Stimulated activated naive CD4-positive, alpha-beta T cell treated with Interleukin-2 at 50 U/mL for 16 hours (primary cell): ENCODE data around the gene EMC6.
A peak's percentile ranks its signal among the peaks of the same experiment; 100 is the strongest.

Experiments
- DNase-seq: peaks from one replicate; lab custom pipeline; 2025; lab: John Stamatoyannopoulos, UW

The EMC6 gene

DNA sequence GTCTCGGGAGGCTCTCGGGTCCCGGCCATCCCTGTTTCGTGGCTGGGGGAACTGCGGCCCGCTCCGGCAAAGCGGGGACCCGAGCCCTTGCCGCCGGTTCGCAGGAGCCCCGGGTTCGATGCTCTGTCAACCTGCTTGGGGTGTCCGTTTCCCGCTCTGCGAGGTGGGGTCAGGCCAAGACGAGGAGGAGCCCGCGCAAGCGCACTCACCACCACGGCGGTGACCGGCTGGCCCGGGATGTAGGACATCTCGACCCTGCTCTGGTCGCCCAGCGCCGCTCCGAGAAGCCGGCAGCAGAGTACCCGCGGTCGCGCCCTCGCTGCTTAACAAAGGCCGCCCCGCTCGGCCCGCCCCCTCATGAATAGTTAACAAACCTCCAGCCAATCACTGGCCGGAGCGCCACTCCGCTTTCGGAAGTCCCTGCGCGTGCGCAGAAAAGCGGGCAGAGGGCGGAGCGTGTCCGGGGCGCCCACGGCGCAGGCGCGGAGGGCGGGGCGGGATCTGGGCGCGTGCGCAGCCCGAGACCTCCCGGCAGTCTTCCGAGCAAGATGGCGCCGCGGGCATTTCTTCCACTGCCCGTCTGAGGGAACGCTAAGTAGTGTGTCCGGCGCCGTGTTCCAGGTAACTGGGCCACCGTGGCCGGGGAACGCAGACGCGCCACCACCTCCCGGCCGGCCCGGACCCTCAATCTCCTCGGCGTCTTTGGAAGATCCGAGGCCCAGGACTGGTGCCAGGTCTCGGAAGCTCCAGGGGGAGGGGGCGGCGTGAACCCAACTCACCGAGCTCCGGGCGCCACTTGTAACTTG lies at the start of gene EMC6, which contains the start of gene TAX1BP3:
EMC6 (plus strand) TSS at position 534 of the 806 bp plus-strand sequence. CDS start 335 bp downstream, outside the sequence.
TAX1BP3 (minus strand) TSS at position 300 of the 806 bp plus-strand sequence; CDS start at position 248, 52 bp downstream.
- peak; percentile 94 for DNase-seq

DNA sequence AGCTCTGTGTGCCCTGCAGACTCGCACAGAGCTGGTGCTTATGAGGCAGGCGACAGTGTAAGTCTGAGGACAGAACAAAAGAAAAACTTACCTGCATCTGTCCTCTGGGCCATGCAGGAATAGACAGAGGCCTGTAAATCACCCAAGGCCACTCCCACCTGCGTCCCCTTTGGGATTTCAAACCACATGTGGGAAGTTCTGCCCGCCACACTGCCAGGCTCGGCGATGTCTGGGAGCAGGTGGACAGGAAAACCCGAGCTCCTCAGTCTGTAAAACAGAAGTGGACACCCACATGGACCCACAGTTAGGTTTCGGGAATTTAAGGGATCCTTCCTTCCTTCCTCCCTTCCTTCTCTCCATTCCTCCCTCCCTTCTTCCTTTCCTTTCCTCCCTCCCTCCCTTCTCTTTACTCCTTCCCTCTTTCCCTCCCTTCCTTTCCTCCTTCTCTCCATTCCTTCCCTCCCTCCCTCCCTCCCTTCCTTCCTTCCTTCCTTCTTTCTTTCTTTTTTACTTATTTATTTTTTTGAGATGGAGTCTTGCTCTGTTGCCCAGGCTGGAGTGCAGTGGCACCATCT lies 47.4 kb upstream of the EMC6 start:
- no peak for DNase-seq

DNA sequence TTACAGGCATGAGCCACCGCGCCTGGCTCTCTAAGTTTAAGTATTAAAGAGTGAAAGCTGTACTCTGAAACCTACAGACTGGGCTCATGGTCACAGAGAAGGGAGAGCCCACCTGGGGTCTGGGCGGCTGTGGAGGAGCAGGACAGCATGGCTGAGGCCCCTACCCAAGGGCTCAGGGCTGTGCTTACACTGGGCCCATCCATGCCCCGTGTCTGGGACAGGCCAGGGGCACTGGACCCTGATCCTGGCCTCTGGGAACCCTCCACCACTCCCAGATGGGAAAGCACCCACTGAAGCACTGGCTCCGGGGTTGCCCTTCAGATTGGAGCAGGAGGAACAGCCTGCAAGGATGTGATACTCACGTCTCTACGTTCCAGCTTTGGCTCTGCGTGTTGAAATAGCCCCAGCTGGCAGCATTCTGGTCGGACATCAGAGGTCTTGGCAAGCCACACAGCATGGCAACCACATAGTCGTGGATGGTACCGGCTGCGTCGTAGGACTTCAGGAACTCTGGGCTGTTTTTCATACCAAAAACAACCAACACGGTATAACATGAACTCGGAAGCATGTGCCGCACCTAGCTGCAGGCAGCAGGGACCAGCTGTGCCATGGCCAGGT lies 45.5 kb upstream of the EMC6 start:
- no peak for DNase-seq

DNA sequence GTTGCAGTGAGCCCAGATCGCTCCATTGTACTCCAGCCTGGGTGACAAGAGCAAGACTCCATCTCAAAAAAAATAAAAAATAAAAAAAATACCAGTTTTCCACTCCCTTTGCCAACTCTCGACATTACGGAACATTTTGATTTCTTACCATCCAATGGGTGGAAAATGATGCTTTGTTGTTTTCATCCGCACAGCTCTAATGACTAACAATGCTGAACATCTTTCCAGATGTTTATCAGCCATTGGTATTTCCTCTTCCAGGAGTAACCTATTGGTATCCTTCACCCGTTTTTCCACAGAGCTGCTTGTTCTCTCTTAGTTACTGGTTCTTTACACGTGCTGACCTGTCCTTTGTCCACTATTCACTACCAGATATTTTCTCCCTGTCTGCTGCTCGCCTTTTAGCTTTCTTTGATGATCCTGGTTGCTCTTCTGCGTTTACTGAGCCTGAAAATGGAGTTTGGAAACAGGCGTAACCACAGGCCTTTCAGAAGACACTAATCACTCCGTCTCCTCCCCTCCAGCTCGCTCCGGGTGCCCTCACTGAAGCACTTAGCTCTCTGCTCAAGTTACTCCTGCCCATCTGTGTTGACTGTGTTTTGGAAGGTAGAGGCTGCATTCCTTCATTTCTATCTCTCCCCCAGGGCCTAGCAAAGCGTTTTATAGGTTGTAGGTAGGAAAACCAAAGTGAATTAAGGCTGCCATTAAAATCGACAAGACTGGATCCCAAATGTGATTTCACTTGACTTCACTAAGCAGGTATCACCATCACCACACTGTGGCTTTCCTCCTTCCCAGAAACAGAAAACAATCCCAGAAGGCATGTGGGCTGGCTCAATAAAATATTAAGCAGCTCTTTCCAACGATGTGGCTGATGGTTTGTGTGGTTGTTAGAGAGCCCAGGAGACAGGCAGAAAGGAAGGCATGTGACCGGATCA lies 41.5 kb upstream of the EMC6 start:
- no peak for DNase-seq

DNA sequence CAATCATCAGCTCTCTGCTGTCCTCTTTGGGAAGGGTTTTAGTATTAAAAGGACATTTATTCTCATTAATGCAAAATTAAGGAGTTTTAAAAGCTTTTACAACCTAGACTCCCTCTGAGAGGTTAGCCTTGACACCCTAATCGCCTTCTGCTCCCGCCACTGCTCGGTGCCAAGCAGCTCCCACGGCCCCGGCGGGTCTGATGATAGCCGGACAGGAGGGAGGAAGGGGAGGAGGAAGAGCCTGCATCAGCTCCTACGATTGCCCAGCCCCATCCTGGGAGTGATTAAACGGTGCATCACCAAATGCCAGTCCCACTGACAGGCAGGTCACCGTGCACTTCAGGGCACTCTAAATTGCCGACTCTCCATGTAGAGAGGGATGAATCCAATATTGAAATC lies 40.8 kb upstream of the EMC6 start:
- no peak for DNase-seq

DNA sequence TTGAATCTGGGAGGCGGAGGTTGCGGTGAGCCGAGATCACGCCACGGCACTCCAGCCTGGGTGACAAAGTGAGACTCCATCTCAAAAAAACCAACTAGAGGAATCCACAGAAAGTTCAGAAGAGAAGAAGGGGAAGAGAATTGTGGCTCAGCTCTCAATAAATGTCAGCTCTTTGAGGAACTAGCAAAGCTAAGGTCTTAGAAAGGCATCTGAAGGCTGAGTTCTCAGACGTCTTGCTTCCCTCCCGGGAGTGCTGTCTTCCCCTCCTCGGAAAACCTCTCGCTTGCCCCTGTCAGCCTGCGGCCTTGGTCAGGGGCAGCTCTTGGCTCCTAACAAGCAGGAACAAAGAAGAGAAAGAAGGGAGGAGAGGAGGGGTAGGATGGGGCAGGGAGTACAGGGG lies 37.8 kb upstream of the EMC6 start:
- DNase-seq, result no peak

DNA sequence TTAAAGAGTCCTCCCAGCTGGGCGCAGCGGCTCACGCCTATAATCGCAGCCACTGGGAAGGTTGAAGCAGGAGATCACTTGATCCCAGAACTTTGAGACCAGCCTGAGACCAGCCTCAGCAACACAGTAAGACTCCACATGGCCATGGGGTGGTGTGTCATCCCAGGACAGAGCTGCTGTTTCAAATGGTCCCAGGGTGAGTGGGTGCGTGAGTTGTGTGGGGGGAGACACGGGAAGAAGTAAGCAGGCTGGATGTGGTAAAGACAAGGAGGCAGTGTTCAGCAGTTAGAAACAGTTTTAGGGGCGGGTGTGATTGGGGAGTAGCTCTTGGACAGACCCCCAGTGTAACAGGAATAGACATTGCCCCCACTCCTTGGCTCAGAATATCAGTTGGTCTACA lies 36.3 kb upstream of the EMC6 start:
- no peak for DNase-seq

DNA sequence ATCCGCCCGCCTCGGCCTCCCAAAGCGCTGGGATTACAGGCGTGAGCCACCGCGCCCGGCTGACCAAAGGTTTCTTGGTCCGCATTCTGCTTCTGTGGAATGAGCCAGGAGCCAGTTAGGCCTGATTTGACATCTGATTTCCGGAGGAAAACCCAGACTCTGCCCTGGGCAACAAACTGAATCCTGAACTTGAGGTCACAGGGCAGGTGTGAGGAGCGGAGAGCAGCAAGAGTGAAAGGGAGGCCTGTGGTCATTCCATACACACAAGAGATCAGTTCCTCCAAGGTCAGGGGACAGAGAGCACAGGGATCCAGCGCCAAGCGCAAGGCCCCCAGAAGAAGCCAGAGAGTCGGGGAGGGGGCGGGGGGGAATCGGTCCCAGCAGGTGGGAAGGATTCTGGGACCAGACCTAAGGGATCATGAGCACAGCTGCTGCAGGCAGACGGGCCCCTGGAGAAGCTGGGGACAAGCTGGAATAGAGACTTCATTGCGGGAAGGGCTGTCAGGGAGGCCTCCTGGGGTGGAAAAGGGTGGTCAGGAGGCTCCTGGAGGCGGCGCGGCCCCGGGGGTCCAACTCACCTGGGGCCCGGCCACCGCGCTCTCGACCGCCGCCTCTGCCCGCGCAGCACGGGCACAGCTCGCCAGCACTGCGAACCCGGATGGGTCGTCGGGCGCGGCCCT lies 33.0 kb upstream of the EMC6 start:
- DNase-seq, result no peak

DNA sequence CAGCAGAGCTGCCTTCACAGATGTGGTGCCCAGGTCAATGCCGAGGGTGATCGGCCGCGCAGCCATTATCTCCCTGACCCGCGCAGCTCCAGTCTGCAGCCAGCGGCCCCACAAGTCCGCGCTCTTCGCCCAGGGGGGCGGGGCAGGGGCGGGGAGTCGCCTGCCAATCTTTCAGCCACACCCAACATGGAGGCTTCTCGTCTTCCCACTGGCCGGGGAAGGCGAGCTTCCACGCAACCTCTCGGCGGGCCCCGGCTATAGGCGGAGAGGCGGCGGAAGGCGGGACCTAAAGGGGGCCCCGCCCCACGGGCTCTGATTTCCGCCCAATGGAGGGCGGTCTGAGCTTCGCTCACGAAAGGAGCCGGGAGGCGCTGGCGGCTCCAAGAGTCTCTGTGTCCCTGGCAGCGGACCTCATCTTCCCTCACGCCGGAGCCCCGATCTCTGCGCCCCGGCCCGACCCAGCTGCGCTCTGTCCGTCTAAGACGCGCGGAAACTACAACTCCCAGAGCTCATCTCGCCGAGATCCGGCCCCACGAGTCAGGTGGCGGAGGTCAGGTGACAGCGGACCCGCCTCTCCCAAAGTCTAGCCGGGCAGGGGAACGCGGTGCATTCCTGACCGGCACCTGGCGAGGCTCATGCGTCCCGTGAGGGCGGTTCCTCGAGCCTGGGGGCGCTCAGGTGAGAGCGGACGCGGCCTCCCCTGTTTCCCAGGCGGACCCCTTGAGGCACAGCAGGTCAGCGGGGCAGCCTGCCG lies 32.3 kb upstream of the EMC6 start, which contains the start of the genes CTNS and SHPK:
CTNS (plus strand) TSS at position 607 of the 754 bp plus-strand sequence. CDS start 3,447 bp downstream, outside the sequence.
SHPK (minus strand) TSS at position 97 of the 754 bp plus-strand sequence; CDS start at position 66, 31 bp downstream.
- DNase-seq, result peak; percentile 93

DNA sequence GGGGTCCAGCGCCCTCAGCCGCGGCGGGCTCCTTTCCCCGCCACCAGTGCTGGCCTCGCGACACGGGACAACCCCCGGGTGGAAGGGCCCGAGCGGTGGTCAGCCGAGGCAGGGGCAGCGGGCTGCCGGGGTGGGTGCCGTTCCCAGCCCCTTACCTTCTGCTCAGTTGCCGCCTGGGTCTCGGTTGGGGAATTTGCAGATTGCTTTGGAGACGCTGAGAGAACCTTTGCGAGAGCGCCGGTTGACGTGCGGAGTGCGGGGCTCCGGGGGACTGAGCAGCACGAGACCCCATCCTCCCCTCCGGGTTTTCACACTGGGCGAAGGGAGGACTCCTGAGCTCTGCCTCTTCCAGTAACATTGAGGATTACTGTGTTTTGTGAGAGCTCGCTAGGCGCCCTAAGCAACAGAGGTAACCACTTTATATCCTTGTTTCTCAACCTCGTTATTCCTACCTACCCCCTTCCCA lies 31.7 kb upstream of the EMC6 start:
- no peak for DNase-seq

DNA sequence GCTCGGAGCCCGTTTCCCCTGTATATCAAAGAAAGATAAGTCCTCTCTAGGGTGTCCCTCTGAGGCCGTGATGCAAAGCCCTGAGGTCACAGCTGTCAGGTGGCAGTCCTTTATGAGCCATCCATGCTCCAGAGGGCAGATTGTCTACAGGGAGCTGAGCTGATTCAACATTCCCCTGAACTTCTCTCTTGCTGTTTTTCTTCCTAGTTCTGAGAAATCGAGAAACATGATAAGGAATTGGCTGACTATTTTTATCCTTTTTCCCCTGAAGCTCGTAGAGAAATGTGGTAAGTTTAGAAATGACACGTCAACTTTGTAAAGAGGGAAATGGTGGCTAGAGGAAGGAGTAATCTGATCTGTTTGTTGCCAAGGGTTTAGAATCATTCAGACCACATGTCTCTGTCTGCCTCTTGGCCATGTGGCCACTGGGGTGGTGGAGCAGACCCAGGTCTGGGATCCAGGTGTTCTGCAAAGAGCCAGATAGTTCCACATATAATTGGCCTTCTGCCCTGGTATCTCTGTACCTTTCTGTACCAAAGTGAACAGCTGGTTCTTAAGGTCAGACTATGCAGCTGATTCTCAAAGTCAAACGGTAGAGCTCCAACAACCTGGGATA lies 28.5 kb upstream of the EMC6 start:
- DNase-seq, result no peak

DNA sequence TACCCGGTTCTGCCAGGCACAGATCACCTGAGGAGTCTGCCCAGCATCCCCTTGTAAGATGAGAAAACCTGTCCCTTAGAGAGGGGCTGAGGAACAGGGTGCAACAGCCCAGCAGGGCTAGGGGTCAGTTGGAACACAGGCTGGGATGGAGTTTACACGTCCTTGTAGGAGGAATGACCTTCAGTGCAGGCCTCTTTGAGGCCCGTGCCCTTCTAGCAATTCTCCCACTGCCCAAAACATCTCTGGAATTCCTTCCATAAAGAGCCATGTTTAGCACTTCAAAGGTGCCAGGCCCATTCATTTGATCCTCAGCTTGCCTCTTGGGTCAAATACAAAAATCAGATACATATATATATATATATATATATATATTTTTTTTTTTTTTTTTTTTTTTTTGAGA lies 27.6 kb upstream of the EMC6 start:
- DNase-seq, result no peak

DNA sequence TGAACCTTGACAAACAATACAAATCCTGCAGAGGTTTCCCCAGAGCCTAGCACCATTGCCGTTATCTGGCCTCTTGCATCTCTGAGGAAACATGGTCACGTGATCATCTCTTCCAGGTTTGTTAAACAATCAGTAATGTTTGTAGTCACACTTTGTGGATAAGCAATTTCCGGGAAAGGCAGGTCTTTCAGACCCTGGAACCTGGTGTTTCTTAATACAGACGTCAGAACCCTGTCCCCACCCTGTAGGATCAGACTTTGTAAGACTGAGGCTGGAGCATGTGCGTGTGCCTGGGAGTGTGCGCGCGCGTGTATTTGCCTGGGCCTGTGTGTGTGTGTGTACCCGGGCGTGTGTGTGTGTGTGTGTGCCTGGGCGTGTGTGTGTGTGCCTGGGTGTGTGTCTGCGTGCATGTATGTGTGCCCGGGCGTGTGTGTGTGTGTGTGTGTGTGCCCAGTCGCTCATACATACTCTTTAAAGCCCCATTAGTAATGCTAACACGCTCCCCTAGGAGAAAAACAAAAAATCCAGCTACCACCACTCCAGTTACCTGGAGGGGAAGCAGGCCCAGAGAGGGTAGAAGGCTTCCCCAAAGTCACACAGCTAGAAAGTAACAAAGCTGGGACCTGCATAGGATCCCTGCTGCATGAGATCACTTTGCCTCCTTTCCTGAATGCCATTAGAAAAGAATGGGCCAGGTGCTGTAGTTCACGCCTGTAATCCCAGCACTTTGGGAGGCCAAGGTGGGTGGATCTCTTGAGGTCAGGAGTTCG lies 26.7 kb upstream of the EMC6 start:
- no peak for DNase-seq

DNA sequence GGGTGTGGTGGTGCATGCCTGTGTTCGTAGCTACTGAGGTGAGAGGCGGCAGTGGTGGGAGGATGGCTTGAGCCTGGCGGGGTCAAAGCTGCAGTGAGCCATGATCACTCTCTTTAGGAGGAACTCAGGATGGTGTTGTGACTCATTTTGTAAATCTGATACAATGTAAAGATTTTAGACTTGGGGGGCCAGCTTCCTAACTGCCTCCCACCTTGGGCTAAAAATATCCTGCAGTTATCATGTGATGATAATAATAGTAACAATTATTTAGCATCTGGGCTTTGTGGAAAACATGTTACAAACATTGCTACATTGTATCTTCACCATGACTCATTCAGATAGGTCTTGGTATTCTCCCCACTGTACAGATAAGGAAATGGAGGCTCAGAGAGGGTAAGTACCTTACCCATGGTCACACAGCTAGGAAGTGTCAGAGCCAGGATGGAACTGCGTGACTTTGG lies 24.7 kb upstream of the EMC6 start:
- DNase-seq, result no peak

DNA sequence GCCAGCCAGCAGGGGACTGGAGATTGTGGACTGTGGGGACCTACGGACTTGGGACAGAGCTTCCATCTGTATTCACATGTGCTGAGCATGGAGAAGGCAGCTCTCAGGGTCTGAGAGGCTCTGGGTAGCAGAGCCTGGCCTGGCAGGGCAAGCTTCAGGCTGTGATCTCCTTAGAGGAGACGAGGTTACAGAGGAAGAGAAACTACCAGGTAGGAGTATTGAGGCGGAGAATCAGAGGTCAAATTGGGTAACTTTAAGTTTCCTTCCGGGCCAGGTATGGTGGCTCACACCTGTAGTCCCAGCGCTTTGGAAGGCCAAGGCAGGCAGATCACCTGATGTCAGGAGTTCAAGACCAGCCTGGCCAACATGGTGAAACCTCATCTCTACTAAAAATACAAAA lies 23.3 kb upstream of the EMC6 start:
- no peak for DNase-seq

DNA sequence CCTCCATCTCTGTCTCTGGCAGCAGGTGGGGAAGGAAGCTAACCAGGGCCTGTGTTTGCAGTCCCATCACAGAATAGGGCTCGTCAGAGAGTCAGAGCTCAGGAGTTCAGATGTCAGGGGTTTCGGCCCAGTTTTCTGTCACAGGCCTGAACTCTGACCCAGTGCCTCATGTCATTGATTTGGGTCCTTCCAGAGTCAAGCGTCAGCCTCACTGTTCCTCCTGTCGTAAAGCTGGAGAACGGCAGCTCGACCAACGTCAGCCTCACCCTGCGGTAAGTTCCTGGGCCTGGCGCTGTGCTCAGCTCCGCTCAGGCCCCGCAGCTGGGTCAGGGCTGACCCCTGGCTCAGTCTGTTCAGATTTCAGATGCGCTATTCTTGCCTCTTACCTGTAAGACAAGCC lies 21.4 kb upstream of the EMC6 start:
- no peak for DNase-seq

DNA sequence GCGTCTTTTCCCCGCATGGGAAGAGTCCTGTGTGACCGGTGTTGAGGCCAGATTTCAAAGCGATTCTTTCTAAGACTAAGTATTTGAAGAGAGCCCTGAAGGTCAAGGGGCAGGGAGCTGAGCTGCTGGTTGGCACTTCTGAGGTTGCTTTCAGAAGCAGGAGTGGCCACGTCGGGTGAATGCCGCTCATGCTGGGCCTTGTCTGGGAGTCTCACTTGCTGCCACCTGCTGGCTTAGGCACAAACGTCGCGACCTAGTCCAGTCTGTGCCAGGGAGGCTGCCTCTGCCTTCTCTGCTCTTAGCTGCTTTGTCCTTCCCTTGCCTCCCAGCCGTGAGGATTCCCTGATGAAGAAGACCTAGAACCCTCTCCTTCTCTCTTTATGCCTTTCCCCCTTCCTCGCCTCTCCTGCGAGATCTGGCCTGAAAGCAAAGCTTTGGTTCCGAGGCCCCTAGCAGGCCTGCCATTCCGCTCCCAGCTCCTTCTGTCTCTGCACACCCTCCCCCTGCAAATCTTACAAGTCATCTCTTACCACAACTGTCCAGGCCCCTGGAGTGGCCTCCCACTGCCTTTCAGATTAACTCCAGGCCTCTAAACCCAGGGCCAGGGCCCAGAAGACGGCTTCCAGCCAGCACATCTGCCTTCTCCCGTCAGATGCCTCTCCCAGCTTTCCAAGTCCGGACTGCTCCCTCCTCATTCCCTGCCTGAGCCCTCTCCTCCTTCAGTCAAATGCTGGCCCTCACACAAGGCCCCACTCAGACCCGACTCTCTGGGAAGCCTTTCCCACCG lies 20.6 kb upstream of the EMC6 start:
- DNase-seq, result peak; percentile 13

DNA sequence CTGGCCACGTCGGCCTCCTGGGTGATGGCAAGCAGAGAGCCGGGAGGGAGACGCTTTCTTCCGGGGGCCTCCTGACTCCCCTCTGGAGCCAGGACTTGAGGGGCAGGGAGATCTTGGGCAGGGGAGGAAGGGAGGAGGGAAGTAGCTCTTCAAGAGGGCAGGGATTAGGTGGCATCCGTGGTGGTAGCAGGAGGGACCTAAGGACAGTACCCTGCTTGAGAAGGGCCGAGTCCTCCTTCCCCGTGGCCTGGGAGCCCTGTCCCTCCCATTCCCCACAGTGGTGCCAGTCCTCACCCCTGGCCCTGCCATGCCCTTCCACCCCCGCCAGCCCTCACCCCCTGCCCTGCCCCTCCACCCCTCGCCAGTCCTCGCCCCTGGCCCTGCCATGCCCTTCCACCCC lies 12.8 kb upstream of the EMC6 start:
- no peak for DNase-seq
